A673 (cell line): ENCODE data around the gene DDIT4L. TPM values are rescaled to one million over a fixed set of nuclear protein-coding genes. Genes with fewer than 3 reads are reported as not detected.

Source experiments
- BruUV-seq: library from RNA; stranded (reverse); fragments of 400-500 nt; replicated peaks from 2 replicates; lab custom pipeline; 2021; lab: Mats Ljungman, UMichigan
- CTCF ChIA-PET: fragments of 300-600 bp; sonication (Branson Sonifier 250); formaldehyde crosslinking; loops from one replicate; lab custom pipeline; 2022; ENCODE audit warnings: antibody characterized with exemption; lab: Charles Lee
- POLR2A ChIA-PET: fragments of 300-600 bp; sonication (Branson Sonifier 250); formaldehyde crosslinking; loops from one replicate; lab custom pipeline; 2022; ENCODE audit warnings: antibody characterized with exemption; ENCODE audit not compliant: low non-redundant PET; lab: Charles Lee
- DNase-seq: peaks from one replicate; pipeline ENCODE4 v3.0.0-alpha.2; 2015; ENCODE audit warnings: low spot score
- H3K27ac ChIP-seq: fragments of 200-600 bp; sonication (generic); 2 replicates; pipeline ENCODE4 v1.5.1; 2016; ENCODE audit warnings: mixed run types, low read depth, mild to moderate bottlenecking, mixed read lengths, antibody characterized with exemption, low read length; ENCODE audit not compliant: poor library complexity, severe bottlenecking
- H3K27me3 ChIP-seq: fragments of 200-600 bp; sonication (generic); replicated peaks from 2 replicates; pipeline ENCODE4 v1.6.1; 2017; ENCODE audit warnings: mixed run types, low read depth, mild to moderate bottlenecking, mixed read lengths, antibody characterized with exemption, low read length; ENCODE audit not compliant: insufficient read depth, poor library complexity
- H3K36me3 ChIP-seq: fragments of 200-600 bp; sonication (generic); 2 replicates; pipeline ENCODE4 v1.6.1; 2016; ENCODE audit warnings: mixed run types, mild to moderate bottlenecking, mixed read lengths, antibody characterized with exemption, low read length; ENCODE audit not compliant: insufficient read depth, poor library complexity, severe bottlenecking
- H3K4me1 ChIP-seq: fragments of 200-600 bp; sonication (generic); 2 replicates; pipeline ENCODE4 v1.6.1; 2017; ENCODE audit warnings: mixed run types, mild to moderate bottlenecking, mixed read lengths, antibody characterized with exemption, low read length; ENCODE audit not compliant: insufficient read depth, poor library complexity, severe bottlenecking
- H3K4me3 ChIP-seq: fragments of 200-600 bp; sonication (generic); 2 replicates; pipeline ENCODE4 v1.5.1; 2016; ENCODE audit warnings: low read depth, mixed run types, mild to moderate bottlenecking, mixed read lengths, low read length; ENCODE audit not compliant: poor library complexity, severe bottlenecking
- H3K9me3 ChIP-seq: fragments of 200-600 bp; sonication (generic); 2 replicates; pipeline ENCODE4 v1.6.1; 2016; ENCODE audit warnings: mixed run types, low read depth, mild to moderate bottlenecking, mixed read lengths, antibody characterized with exemption, low read length; ENCODE audit not compliant: poor library complexity, severe bottlenecking
- CTCF ChIP-seq: fragments of 300-800, 200-600 bp; sonication (generic); conservative IDR thresholded peaks from 2 replicates; pipeline ENCODE4 v1.5.1; 2017; ENCODE audit warnings: low read depth, mild to moderate bottlenecking, antibody characterized with exemption, low read length, moderate library complexity, mixed read lengths
- EZH2 ChIP-seq: fragments of 200-600 bp; sonication (generic); IDR thresholded peaks from 2 replicates; pipeline ENCODE4 v1.6.1; 2017; ENCODE audit warnings: borderline replicate concordance, low read depth, mild to moderate bottlenecking, mixed read lengths, antibody characterized with exemption, low read length; ENCODE audit not compliant: poor library complexity, severe bottlenecking
- intact Hi-C: fragments of 100-400 bp; cut with micrococcal nuclease; formaldehyde crosslinking; loops from one replicate; pipeline ENCODE4 v1.10.0; 2022; ENCODE audit not compliant: unreplicated experiment
- total RNA-seq: library from RNA; stranded (reverse); gene quantifications from 2 replicates; pipeline ENCODE4 v1.2.3, GENCODE V29; 2021

Gene DDIT4L
- total RNA-seq, 1 experiment from 2014 or later = 0.15 TPM

- H3K27ac ChIP-seq = no peak overlapping the region
- TF ChIP-seq CTCF (no peak), EZH2 (no peak)
- ChIA-PET CTCF (no interaction called here), POLR2A (no interaction called here)
- H3K4me3 ChIP-seq = no peak overlapping the region
- BruUV-seq = no TSS peak
- no peaks in the 10 kb centered on the region for H3K4me1 ChIP-seq
- no peak for DNase-seq
- H3K9me3 ChIP-seq = no peaks in the 10 kb centered on the region
- intact Hi-C loops = no loop called here
- no peaks in the 10 kb centered on the region for H3K36me3 ChIP-seq
- no peaks in the 10 kb centered on the region for H3K27me3 ChIP-seq
Measured at GRCh38 chr4:100175858-100176257, 14.4 kb downstream of the DDIT4L start.

GRCh38 chr4:100174985-100175383 lies 15.3 kb downstream of the DDIT4L start:
- Histone ChIP-seq H3K4me1 (no peaks in the 10 kb centered on the region), H3K27ac (no peak overlapping the region), H3K36me3 (no peaks in the 10 kb centered on the region), H3K9me3 (no peaks in the 10 kb centered on the region), H3K27me3 (no peaks in the 10 kb centered on the region), H3K4me3 (no peak overlapping the region)
- intact Hi-C loops = no loop called here
- no TSS peak for BruUV-seq
- POLR2A ChIA-PET = no interaction called here
- CTCF ChIA-PET = no interaction called here
- no peak for DNase-seq
- TF ChIP-seq CTCF (no peak), EZH2 (no peak)

GRCh38 chr4:100170986-100171385 lies 19.3 kb downstream of the DDIT4L start:
- no peaks in the 10 kb centered on the region for H3K4me1 ChIP-seq

More at GRCh38 chr4:100170986-100171385, 19.3 kb downstream of the DDIT4L start:
- no TSS peak for BruUV-seq
- no peak overlapping the region for H3K4me3 ChIP-seq
- CTCF ChIA-PET = no interaction called here
- no peak overlapping the region for H3K27ac ChIP-seq
- POLR2A ChIA-PET = no interaction called here
- H3K9me3 ChIP-seq = no peaks in the 10 kb centered on the region
- H3K36me3 ChIP-seq = no peaks in the 10 kb centered on the region
- intact Hi-C loops = no loop called here
- H3K27me3 ChIP-seq = no peaks in the 10 kb centered on the region
- DNase-seq = no peak
- TF ChIP-seq CTCF (no peak), EZH2 (no peak)
